Uterus (tissue), 2 donors: Measurements from ENCODE around the gene SH3RF3.

Experiments used
- CTCF ChIP-seq, 4 experiments: fragments of 200-600 bp in 2 of 4; fragments of 450-650 bp in 2 of 4; sonication (generic) in 2 of 4; IDR thresholded peaks; one replicate each; pipeline ENCODE4 v1.5.1; 2016 to 2019; ENCODE audit warnings: antibody characterized with exemption in 4 of 4, mild to moderate bottlenecking in 2 of 4, moderate library complexity in 1 of 4
- POLR2A ChIP-seq, 2 donors: fragments of 450-650 bp; IDR thresholded peaks; one replicate each; pipeline ENCODE4 v1.6.1; 2016; ENCODE audit warnings: antibody characterized with exemption in 2 of 2, mild to moderate bottlenecking in 1 of 2, moderate library complexity in 1 of 2

DNA sequence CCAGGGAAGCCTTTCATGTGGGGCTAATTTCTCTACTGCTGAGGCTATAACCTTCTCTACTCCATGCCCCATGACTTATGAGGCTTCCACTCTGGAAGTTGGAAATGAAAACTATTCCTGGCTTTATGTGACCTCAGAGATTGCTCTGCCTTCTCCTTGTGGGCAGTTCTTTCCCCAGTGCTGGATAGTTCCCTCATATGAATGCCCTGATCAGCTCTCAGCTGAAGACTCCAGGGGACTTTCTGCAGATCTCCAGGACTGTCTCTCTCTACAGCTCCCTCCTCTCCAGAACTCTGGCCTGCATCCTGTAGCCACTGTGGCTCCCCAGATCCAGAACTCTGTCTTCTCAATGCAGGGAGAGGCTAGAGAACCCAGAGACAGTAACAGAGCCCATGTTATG, 249.7 kb downstream of the SH3RF3 start:
- TF ChIP-seq CTCF (IDR thresholded peaks at IDR 0.05) (no peak), POLR2A (IDR thresholded peaks at IDR 0.05) (no peak)
